WTC11 (cell line): ENCODE results near the gene KRT222. TPM values are rescaled to one million over a fixed set of nuclear protein-coding genes. Genes with fewer than 3 reads are reported as not detected.

Experiments used
- ATAC-seq: fragments of 200-7000 bp; cut with Tn5 transposase; 2 replicates; pipeline ENCODE4 v1.10.0; 2021; ENCODE audit warnings: mild to moderate bottlenecking, moderate library complexity
- CTCF ChIA-PET: fragments of 300-600 bp; sonication (Branson Sonifier 250); formaldehyde crosslinking; loops from one replicate; lab custom pipeline; 2021; ENCODE audit warnings: antibody characterized with exemption; lab: Charles Lee
- POLR2A ChIA-PET: fragments of 350-600 bp; sonication (Branson Sonifier 250); formaldehyde crosslinking; loops from one replicate; lab custom pipeline; 2021; ENCODE audit warnings: antibody characterized with exemption; lab: Charles Lee
- DNase-seq: peaks from one replicate; pipeline ENCODE4 v3.0.0; 2021; ENCODE audit warnings: low spot score
- H3K27ac Mint-ChIP-seq: 2 replicates; pipeline ENCODE4 v1.8.0; 2021; ENCODE audit warnings: mixed read lengths
- H3K27me3 Mint-ChIP-seq: 2 replicates; pipeline ENCODE4 v1.8.0; 2021; ENCODE audit warnings: low read depth, mild to moderate bottlenecking, moderate library complexity, mixed read lengths
- H3K36me3 Mint-ChIP-seq: 2 replicates; pipeline ENCODE4 v1.8.0; 2021; ENCODE audit warnings: mixed read lengths
- H3K4me1 Mint-ChIP-seq: 2 replicates; pipeline ENCODE4 v1.8.0; 2022; ENCODE audit warnings: mixed read lengths
- H3K4me3 Mint-ChIP-seq: 2 replicates; pipeline ENCODE4 v1.8.0; 2021; ENCODE audit warnings: mild to moderate bottlenecking, moderate library complexity, mixed read lengths
- H3K9me3 Mint-ChIP-seq: 2 replicates; pipeline ENCODE4 v1.8.0; 2021; ENCODE audit warnings: mixed read lengths
- ATF1 ChIP-seq: sonication (generic); formaldehyde crosslinking; IDR thresholded peaks from 2 replicates; pipeline ENCODE4 v1.8.1; 2023; ENCODE audit warnings: mild to moderate bottlenecking, moderate library complexity, missing genetic modification reagents
- CREM ChIP-seq: sonication (generic); formaldehyde crosslinking; IDR thresholded peaks from 2 replicates; pipeline ENCODE4 v1.8.1; 2022; ENCODE audit warnings: mild to moderate bottlenecking, missing genetic modification reagents, moderate library complexity
- E2F1 ChIP-seq: sonication (generic); formaldehyde crosslinking; IDR thresholded peaks from 2 replicates; pipeline ENCODE4 v1.8.0; 2022; ENCODE audit warnings: mild to moderate bottlenecking, missing genetic modification reagents
- ETV6 ChIP-seq: sonication (generic); formaldehyde crosslinking; IDR thresholded peaks from 2 replicates; pipeline ENCODE4 v1.8.1; 2022; ENCODE audit warnings: mild to moderate bottlenecking, missing genetic modification reagents
- FOXJ3 ChIP-seq: sonication (generic); formaldehyde crosslinking; IDR thresholded peaks from 2 replicates; pipeline ENCODE4 v1.9.0; 2021; ENCODE audit warnings: missing genetic modification reagents, mild to moderate bottlenecking, borderline replicate concordance
- GABPB1 ChIP-seq: sonication (generic); formaldehyde crosslinking; IDR thresholded peaks from 2 replicates; pipeline ENCODE4 v1.8.1; 2023; ENCODE audit warnings: mild to moderate bottlenecking, missing genetic modification reagents
- GRHL2 ChIP-seq: fragments of 250-450 bp; sonication (Bioruptor Pico); IDR thresholded peaks from 2 replicates; pipeline ENCODE4 v1.8.0; 2022; ENCODE audit warnings: mild to moderate bottlenecking, moderate library complexity; ENCODE audit not compliant: insufficient replicate concordance, severe bottlenecking
- IRF1 ChIP-seq: sonication (generic); formaldehyde crosslinking; IDR thresholded peaks from 2 replicates; pipeline ENCODE4 v1.8.0; 2023; ENCODE audit warnings: missing genetic modification reagents
- NFE2L1 ChIP-seq: sonication (generic); formaldehyde crosslinking; IDR thresholded peaks from 2 replicates; pipeline ENCODE4 v1.8.1; 2023; ENCODE audit warnings: missing genetic modification reagents
- NR2C2 ChIP-seq: sonication (generic); formaldehyde crosslinking; IDR thresholded peaks from 2 replicates; pipeline ENCODE4 v1.8.0; 2022; ENCODE audit warnings: mild to moderate bottlenecking, missing genetic modification reagents
- SOX15 ChIP-seq: fragments of 250-450 bp; sonication (Bioruptor Pico); IDR thresholded peaks from 2 replicates; pipeline ENCODE4 v1.9.0; 2021; ENCODE audit warnings: mild to moderate bottlenecking
- SP1 ChIP-seq: sonication (generic); formaldehyde crosslinking; conservative IDR thresholded peaks from 2 replicates; pipeline ENCODE4 v1.8.1; 2022; ENCODE audit warnings: missing genetic modification reagents
- TP53 ChIP-seq: sonication (generic); formaldehyde crosslinking; IDR thresholded peaks from 2 replicates; pipeline ENCODE4 v1.8.1; 2023; ENCODE audit warnings: mild to moderate bottlenecking, missing genetic modification reagents
- total RNA-seq: library from RNA; stranded (reverse); gene quantifications from 3 replicates; pipeline ENCODE4 v1.2.3, GENCODE V29; 2021
- TF ChIP-seq, protein P1 (sequence below): fragments of 250-450 bp; sonication (Bioruptor Pico); IDR thresholded peaks from 2 replicates; pipeline ENCODE4 v1.9.0; 2021; ENCODE audit warnings: mild to moderate bottlenecking, borderline replicate concordance
- TF ChIP-seq, protein P2 (sequence below): sonication (generic); formaldehyde crosslinking; IDR thresholded peaks from 2 replicates; pipeline ENCODE4 v1.8.0; 2022; ENCODE audit warnings: mild to moderate bottlenecking, missing genetic modification reagents

The KRT222 gene
- total RNA-seq, 1 experiment from 2014 or later: 0.09 TPM

- TF ChIP-seq ETV6 (CRISPR knock-in tag) (0 out of 2 replicates have a peak, but pooled peaks have one; percentile 17), ATF1 (CRISPR knock-in tag) (peak; percentile 74; the same call in 1 of the 2 replicates), FOXJ3 (CRISPR knock-in tag) (no peak), GRHL2 (no peak), SOX15 (CRISPR knock-in tag) (no peak), NR2C2 (CRISPR knock-in tag) (no peak), IRF1 (CRISPR knock-in tag) (no peak), SP1 (CRISPR knock-in tag) (0 out of 2 replicates have a peak, but pooled peaks have one; percentile 31), GABPB1 (CRISPR knock-in tag) (no peak), NFE2L1 (CRISPR knock-in tag) (peak; percentile 52; the same call in 1 of the 2 replicates), TP53 (CRISPR knock-in tag) (peak; percentile 60; the same call in 1 of the 2 replicates), E2F1 (CRISPR knock-in tag) (no peak)
- TF ChIP-seq, protein P1, sequence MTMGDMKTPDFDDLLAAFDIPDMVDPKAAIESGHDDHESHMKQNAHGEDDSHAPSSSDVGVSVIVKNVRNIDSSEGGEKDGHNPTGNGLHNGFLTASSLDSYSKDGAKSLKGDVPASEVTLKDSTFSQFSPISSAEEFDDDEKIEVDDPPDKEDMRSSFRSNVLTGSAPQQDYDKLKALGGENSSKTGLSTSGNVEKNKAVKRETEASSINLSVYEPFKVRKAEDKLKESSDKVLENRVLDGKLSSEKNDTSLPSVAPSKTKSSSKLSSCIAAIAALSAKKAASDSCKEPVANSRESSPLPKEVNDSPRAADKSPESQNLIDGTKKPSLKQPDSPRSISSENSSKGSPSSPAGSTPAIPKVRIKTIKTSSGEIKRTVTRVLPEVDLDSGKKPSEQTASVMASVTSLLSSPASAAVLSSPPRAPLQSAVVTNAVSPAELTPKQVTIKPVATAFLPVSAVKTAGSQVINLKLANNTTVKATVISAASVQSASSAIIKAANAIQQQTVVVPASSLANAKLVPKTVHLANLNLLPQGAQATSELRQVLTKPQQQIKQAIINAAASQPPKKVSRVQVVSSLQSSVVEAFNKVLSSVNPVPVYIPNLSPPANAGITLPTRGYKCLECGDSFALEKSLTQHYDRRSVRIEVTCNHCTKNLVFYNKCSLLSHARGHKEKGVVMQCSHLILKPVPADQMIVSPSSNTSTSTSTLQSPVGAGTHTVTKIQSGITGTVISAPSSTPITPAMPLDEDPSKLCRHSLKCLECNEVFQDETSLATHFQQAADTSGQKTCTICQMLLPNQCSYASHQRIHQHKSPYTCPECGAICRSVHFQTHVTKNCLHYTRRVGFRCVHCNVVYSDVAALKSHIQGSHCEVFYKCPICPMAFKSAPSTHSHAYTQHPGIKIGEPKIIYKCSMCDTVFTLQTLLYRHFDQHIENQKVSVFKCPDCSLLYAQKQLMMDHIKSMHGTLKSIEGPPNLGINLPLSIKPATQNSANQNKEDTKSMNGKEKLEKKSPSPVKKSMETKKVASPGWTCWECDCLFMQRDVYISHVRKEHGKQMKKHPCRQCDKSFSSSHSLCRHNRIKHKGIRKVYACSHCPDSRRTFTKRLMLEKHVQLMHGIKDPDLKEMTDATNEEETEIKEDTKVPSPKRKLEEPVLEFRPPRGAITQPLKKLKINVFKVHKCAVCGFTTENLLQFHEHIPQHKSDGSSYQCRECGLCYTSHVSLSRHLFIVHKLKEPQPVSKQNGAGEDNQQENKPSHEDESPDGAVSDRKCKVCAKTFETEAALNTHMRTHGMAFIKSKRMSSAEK (CRISPR knock-in tag): no peak
Observed at GRCh38 chr17:40647624-40648383, 17.2 kb downstream of the KRT222 start, which contains the start of gene SMARCE1 (continued).

GRCh38 chr17:40646791-40647623 is 18.0 kb downstream of the KRT222 start:
- peaks cover 6% of the 10 kb centered on the region; the same call in 1 of the 2 replicates for H3K27me3 Mint-ChIP-seq
- ATAC-seq (peak; percentile 46), DNase-seq (no peak)
- H3K4me3 Mint-ChIP-seq: peak overlapping the region; percentile 90
- TF ChIP-seq CREM (CRISPR knock-in tag): no peak
- TF ChIP-seq, protein P2, sequence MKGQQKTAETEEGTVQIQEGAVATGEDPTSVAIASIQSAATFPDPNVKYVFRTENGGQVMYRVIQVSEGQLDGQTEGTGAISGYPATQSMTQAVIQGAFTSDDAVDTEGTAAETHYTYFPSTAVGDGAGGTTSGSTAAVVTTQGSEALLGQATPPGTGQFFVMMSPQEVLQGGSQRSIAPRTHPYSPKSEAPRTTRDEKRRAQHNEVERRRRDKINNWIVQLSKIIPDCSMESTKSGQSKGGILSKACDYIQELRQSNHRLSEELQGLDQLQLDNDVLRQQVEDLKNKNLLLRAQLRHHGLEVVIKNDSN (CRISPR knock-in tag): 0 out of 2 replicates have a peak, but pooled peaks have one; percentile 25
- no peaks in the 10 kb centered on the region for H3K9me3 Mint-ChIP-seq
- H3K27ac Mint-ChIP-seq: peak overlapping the region; percentile 99
- peaks cover 14% of the 10 kb centered on the region for H3K4me1 Mint-ChIP-seq
- ChIA-PET POLR2A (interaction anchor here (0.5 kb wide), 1 partner anchor 890 kb away, joined by 3 read pairs; no protein-coding TSS in a partner anchor), CTCF (interaction anchor here (1.7 to 3.7 kb wide), 2 partner anchors 27 to 31 kb away, joined by 15 to 26 read pairs; no protein-coding TSS in a partner anchor)
- H3K36me3 Mint-ChIP-seq: peaks cover 25% of the 10 kb centered on the region
